B cell (primary cell): ENCODE measurements around the gene PARVG. TPM values are rescaled to one million over a fixed set of nuclear protein-coding genes. Genes with fewer than 3 reads are reported as not detected.

Source experiments
- ATAC-seq: fragments of 200-7000 bp; cut with Tn5 transposase; one replicate; pipeline ENCODE4 v1.10.0; 2021; ENCODE audit warnings: low read depth, mild to moderate bottlenecking, moderate number of reproducible peaks, moderate library complexity
- CTCF ChIA-PET: fragments of 350-600 bp; sonication (Branson Sonifier 250); formaldehyde crosslinking; loops from one replicate; lab custom pipeline; 2021; ENCODE audit warnings: antibody characterized with exemption, inconsistent platforms; lab: Charles Lee
- POLR2A ChIA-PET: fragments of 350-600 bp; sonication (Branson Sonifier 250); formaldehyde crosslinking; loops from one replicate; lab custom pipeline; 2021; ENCODE audit warnings: antibody characterized with exemption; lab: Charles Lee
- DNase-seq: peaks from one replicate; pipeline ENCODE4 v3.0.0; 2013
- H2AFZ ChIP-seq: 2 replicates; pipeline ENCODE4 v1.6.1; 2012; ENCODE audit warnings: mild to moderate bottlenecking, low read depth, low read length; ENCODE audit not compliant: insufficient read depth, poor library complexity, severe bottlenecking
- H3K27ac ChIP-seq, 2 donors: 1 replicate in 1 of 2; 2 replicates in 1 of 2; pipeline ENCODE4 v1.5.1; 2012 to 2013; ENCODE audit warnings: low read length in 2 of 2, mild to moderate bottlenecking in 2 of 2, moderate library complexity in 1 of 2
- H3K27me3 ChIP-seq, 4 experiments: fragments of 200-600 bp in 1 of 4; sonication (generic) in 1 of 4; replicated peaks in 1 of 4; 1 replicate in 2 of 4; 2 replicates in 2 of 4; pipeline versions ENCODE4 v1.6.1 to v1.7.0; 2013 to 2016; ENCODE audit warnings: low read length in 3 of 4, mild to moderate bottlenecking in 2 of 4, mixed read lengths in 1 of 4, moderate library complexity in 1 of 4; ENCODE audit not compliant: insufficient read depth in 4 of 4, control insufficient read depth in 3 of 4; ENCODE audit errors: control extremely low read depth in 1 of 4
- H3K36me3 ChIP-seq, 2 experiments: replicated peaks in 1 of 2; 1 replicate in 1 of 2; 2 replicates in 1 of 2; pipeline versions ENCODE4 v1.6.1 to v1.7.1; 2013; ENCODE audit warnings: low read length in 1 of 2; ENCODE audit not compliant: insufficient read depth in 2 of 2, control insufficient read depth in 1 of 2; ENCODE audit errors: control extremely low read depth in 1 of 2, extremely low read depth in 1 of 2
- H3K4me1 ChIP-seq, 2 donors: fragments of 200-600 bp in 1 of 2; sonication (generic) in 1 of 2; 1 replicate in 1 of 2; 2 replicates in 1 of 2; pipeline versions ENCODE4 v1.5.1 to v1.6.1; 2013 to 2017; ENCODE audit warnings: low read length in 2 of 2; ENCODE audit not compliant: control insufficient read depth in 2 of 2, insufficient read depth in 2 of 2
- H3K4me2 ChIP-seq: replicated peaks from 2 replicates; pipeline ENCODE3; 2012; ENCODE audit warnings: mild to moderate bottlenecking, low read depth, low read length; ENCODE audit not compliant: poor library complexity, severe bottlenecking
- H3K4me3 ChIP-seq, 5 experiments: fragments of 200-600 bp in 1 of 5; sonication (generic) in 1 of 5; 1 replicate in 3 of 5; 2 replicates in 2 of 5; pipeline versions ENCODE4 v1.5.1 to v1.7.0; 2011 to 2016; ENCODE audit warnings: low read length in 4 of 5, mild to moderate bottlenecking in 4 of 5, low read depth in 2 of 5, control low read depth in 1 of 5, moderate library complexity in 1 of 5; ENCODE audit not compliant: insufficient read depth in 1 of 5; ENCODE audit errors: control extremely low read depth in 1 of 5, extremely low read depth in 1 of 5
- H3K79me2 ChIP-seq: fragments of 200-600 bp; sonication (generic); one replicate; pipeline ENCODE4 v1.6.0; 2016; ENCODE audit warnings: low read length; ENCODE audit not compliant: control insufficient read depth, insufficient read depth
- H3K9ac ChIP-seq: fragments of 200-600 bp; sonication (generic); 2 replicates; pipeline ENCODE4 v1.6.1; 2017; ENCODE audit warnings: mild to moderate bottlenecking, low read length, moderate library complexity
- H3K9me3 ChIP-seq, 3 donors: one replicate each; pipeline versions ENCODE4 v1.6.1 to v1.7.1; 2013; ENCODE audit warnings: low read length in 2 of 3; ENCODE audit not compliant: control insufficient read depth in 2 of 3, insufficient read depth in 1 of 3; ENCODE audit errors: control extremely low read depth in 1 of 3
- H4K20me1 ChIP-seq: 2 replicates; pipeline ENCODE4 v1.6.0; 2012; ENCODE audit warnings: mild to moderate bottlenecking, low read length; ENCODE audit not compliant: insufficient read depth, control insufficient read depth, poor library complexity, severe bottlenecking
- H3K27ac Mint-ChIP-seq: one replicate; pipeline ENCODE4 v1.8.0; 2021; ENCODE audit warnings: mixed read lengths
- H3K27me3 Mint-ChIP-seq: one replicate; pipeline ENCODE4 v1.8.0; 2021; ENCODE audit warnings: mixed read lengths
- H3K4me1 Mint-ChIP-seq: one replicate; pipeline ENCODE4 v1.8.0; 2021; ENCODE audit warnings: mixed read lengths
- H3K4me3 Mint-ChIP-seq: one replicate; pipeline ENCODE4 v1.8.0; 2021; ENCODE audit warnings: mixed read lengths
- H3K9me3 Mint-ChIP-seq: one replicate; pipeline ENCODE4 v1.8.0; 2022; ENCODE audit warnings: mixed read lengths; ENCODE audit not compliant: insufficient read depth
- EZH2 ChIP-seq: IDR thresholded peaks from 2 replicates; pipeline ENCODE4 v1.6.1; 2012; ENCODE audit warnings: borderline replicate concordance, low read depth, mild to moderate bottlenecking, moderate library complexity, low read length; ENCODE audit not compliant: insufficient read depth, poor library complexity, severe bottlenecking
- whole genome bisulfite sequencing: methylation state at CpG from one replicate; pipeline ENCODE4 v1.1.5; 2013; ENCODE audit warnings: missing lambda C conversion rate; ENCODE audit not compliant: insufficient coverage; 5-methylcytosine and 5-hydroxymethylcytosine counted together
- intact Hi-C: fragments of 100-400 bp; cut with micrococcal nuclease; formaldehyde crosslinking; loops from one replicate; pipeline ENCODE4 v1.10.0; 2022
- polyA plus RNA-seq: library from polyadenylated mRNA; depleted of rRNA; stranded (reverse); fragments of >200 nt; gene quantifications from 2 replicates; pipeline ENCODE4 v1.2.3, GENCODE V29; 2012
- total RNA-seq, 2 donors: library from RNA; stranded (reverse); fragments of 120-200 nt in 1 of 2; gene quantifications; 1 replicate in 1 of 2; 2 replicates in 1 of 2; pipeline versions ENCODE4 v1.2.3 to v1.2.4, GENCODE V29; 2013 to 2022
- TF ChIP-seq, protein P1 (sequence below): fragments of 200-600 bp; IDR thresholded peaks from one replicate; pipeline ENCODE4 v1.8.0; 2022; ENCODE audit warnings: antibody characterized with exemption, mild to moderate bottlenecking

Gene PARVG
- total and polyA plus RNA-seq, 2 donors (not counting 1 experiment from before 2014, with no cell fraction given): 247 to 698 TPM

DNA sequence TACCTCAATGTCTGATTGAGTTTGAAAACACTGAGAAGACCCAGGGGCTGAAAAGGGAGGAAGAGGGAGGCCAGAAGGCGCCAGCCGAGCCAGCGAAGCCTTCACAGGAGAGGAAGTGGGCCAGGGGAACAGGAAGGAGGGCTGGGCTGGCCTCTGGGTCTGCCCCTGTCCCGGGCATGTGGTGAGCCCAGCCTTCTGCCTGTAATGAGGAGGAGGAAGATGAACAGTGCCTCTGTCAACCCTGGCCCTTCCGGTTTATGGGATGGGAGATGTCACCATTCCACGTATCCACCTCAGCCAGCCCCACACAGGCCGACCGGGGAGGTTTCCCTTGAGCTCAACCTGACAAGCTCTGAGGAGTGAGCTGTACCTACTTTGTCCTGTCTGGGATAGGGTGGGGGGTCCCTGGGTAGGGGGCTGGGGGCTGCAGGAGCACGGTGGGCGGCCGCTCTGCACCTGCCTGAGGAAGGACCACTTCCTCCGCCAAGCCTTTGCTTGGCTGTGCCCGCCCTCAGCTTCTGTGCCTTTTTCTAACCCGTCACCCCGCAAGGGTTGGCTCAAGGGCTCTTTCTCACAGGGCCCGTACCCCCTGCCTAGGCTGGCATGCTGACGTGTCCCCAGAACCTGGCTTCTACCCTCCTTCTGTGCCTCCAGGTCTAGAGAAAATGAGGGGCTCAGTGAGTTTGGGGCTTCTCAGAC lies 2.0 kb downstream of the PARVG start:
- Mint-ChIP-seq H3K27me3 (no peaks in the 10 kb centered on the region), H3K4me1 (peaks cover 41% of the 10 kb centered on the region), H3K27ac (peak overlapping the region; percentile 95), H3K4me3 (peak overlapping the region; percentile 94), H3K9me3 (no peaks in the 10 kb centered on the region)
- Histone ChIP-seq H3K27me3 (no peaks in the 10 kb centered on the region), H3K9ac (peak overlapping the region; percentile 87), H3K79me2 (peaks cover 72% of the 10 kb centered on the region), H3K4me1 (peaks cover 19 to 39% of the 10 kb centered on the region in 2 donors), H3K4me2 (peak overlapping the region; percentile 93), H4K20me1 (peaks cover 14% of the 10 kb centered on the region), H2AFZ (peak overlapping the region; percentile 82), H3K27ac (peak overlapping the region; percentile 93 to 95), H3K9me3 (no peaks in the 10 kb centered on the region), H3K36me3 (peaks cover 0 to 43% of the 10 kb centered on the region in 2 experiments), H3K4me3 (peak overlapping the region; percentile 70 to 98 (median 92))
- ChIA-PET POLR2A (interaction anchor here (1.1 to 2.3 kb wide), 3 partner anchors 9 to 156 kb away, joined by 3 to 28 read pairs (median 6); no protein-coding TSS in a partner anchor), CTCF (interaction anchor here (0.5 to 4.2 kb wide), 3 partner anchors 10 to 189 kb away, joined by 5 to 22 read pairs (median 9); no protein-coding TSS in a partner anchor)
- TF ChIP-seq, protein P1, sequence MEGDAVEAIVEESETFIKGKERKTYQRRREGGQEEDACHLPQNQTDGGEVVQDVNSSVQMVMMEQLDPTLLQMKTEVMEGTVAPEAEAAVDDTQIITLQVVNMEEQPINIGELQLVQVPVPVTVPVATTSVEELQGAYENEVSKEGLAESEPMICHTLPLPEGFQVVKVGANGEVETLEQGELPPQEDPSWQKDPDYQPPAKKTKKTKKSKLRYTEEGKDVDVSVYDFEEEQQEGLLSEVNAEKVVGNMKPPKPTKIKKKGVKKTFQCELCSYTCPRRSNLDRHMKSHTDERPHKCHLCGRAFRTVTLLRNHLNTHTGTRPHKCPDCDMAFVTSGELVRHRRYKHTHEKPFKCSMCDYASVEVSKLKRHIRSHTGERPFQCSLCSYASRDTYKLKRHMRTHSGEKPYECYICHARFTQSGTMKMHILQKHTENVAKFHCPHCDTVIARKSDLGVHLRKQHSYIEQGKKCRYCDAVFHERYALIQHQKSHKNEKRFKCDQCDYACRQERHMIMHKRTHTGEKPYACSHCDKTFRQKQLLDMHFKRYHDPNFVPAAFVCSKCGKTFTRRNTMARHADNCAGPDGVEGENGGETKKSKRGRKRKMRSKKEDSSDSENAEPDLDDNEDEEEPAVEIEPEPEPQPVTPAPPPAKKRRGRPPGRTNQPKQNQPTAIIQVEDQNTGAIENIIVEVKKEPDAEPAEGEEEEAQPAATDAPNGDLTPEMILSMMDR: no peak
- no peak for TF ChIP-seq EZH2
- DNase-seq (peak; percentile 71), ATAC-seq (peak; percentile 40)
- WGBS: 25% methylated on average over 13 of the region's 17 CpGs
- intact Hi-C loops: loop anchor here (1.0 to 5.0 kb wide), 5 partner anchors 9 to 370 kb away; partner anchors contain the start of genes EFCAB6, RTL6 and SAMM50

- DNase-seq (no peak), ATAC-seq (no peak)
- ChIA-PET POLR2A (interaction anchor here (2.0 kb wide), 1 partner anchor 156 kb away, joined by 6 read pairs; no protein-coding TSS in a partner anchor), CTCF (interaction anchor here (2.4 to 4.2 kb wide), 2 partner anchors 11 to 190 kb away, joined by 9 to 22 read pairs; no protein-coding TSS in a partner anchor)
- Histone ChIP-seq H3K9ac (peak overlapping the region; percentile 87), H3K27me3 (no peaks in the 10 kb centered on the region), H3K27ac (peak overlapping the region; percentile 93 to 95), H3K4me1 (peaks cover 19 to 42% of the 10 kb centered on the region in 2 donors), H3K4me3 (peak overlapping the region; percentile 9 to 98 (median 92)), H3K36me3 (peaks cover 0 to 43% of the 10 kb centered on the region in 2 experiments), H3K4me2 (peak overlapping the region; percentile 93), H2AFZ (no peak overlapping the region), H4K20me1 (peaks cover 19% of the 10 kb centered on the region), H3K9me3 (no peaks in the 10 kb centered on the region), H3K79me2 (peaks cover 77% of the 10 kb centered on the region)
- intact Hi-C loops: loop anchor here (5.0 kb wide), 3 partner anchors 226 to 371 kb away; partner anchors contain the start of genes EFCAB6, RTL6 and SAMM50
- Mint-ChIP-seq H3K4me3 (peak overlapping the region; percentile 94), H3K9me3 (no peaks in the 10 kb centered on the region), H3K27me3 (no peaks in the 10 kb centered on the region), H3K27ac (peak overlapping the region; percentile 95), H3K4me1 (peaks cover 41% of the 10 kb centered on the region)
- 95% methylated on average over 4 of the region's 8 CpGs for WGBS
- TF ChIP-seq, protein P1: no peak
- TF ChIP-seq EZH2: no peak
These were observed 2.5 kb downstream of the PARVG start for GRCh38 chr22:44183287-44183588.
